ENCODE data around the gene TOX2.

TOX2 gene

DNA sequence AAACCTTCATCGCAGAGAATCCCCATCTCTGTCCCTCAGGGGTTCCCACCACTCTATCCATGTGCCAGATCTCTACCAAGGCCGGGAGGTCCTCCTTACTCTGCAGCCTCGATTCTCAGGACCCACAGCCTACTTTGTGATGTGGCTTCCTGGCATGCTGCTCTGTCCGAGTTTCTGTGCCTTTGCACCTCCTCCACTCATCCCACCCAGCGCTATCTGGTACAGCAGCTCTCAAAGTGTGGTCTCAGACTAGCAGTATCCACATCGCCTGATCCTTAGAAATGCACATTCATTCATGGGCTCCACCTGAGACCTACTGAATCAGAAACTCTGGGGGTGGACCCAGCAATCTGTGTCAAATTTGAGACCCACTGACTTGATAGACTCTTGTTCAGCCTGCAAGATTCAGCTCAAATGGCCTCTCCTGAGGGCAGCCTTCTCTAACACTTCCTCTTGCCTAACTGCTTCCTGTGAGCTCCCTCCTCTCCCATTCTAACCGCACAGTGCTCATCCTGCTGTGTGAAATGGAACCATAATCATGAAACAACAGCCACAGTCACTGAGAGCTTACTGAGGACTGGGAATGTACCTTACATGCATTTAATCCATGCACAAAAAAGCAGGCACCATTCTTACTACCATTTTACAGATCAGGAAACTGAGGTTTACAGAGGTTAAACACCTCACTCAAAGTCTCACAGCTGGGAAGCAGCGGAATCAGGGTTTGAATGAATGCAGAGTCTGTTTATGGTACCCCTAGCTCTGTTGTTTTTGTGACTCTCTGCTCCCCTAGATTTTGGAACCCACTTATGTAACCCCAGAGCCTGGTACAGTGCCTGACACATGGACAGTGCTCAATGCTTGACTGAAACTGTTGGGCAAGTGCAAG lies 202.9 kb downstream of the TOX2 start:
- DNase-seq (ENCODE audit: low spot score), result no peak
- TF ChIP-seq, protein P1, sequence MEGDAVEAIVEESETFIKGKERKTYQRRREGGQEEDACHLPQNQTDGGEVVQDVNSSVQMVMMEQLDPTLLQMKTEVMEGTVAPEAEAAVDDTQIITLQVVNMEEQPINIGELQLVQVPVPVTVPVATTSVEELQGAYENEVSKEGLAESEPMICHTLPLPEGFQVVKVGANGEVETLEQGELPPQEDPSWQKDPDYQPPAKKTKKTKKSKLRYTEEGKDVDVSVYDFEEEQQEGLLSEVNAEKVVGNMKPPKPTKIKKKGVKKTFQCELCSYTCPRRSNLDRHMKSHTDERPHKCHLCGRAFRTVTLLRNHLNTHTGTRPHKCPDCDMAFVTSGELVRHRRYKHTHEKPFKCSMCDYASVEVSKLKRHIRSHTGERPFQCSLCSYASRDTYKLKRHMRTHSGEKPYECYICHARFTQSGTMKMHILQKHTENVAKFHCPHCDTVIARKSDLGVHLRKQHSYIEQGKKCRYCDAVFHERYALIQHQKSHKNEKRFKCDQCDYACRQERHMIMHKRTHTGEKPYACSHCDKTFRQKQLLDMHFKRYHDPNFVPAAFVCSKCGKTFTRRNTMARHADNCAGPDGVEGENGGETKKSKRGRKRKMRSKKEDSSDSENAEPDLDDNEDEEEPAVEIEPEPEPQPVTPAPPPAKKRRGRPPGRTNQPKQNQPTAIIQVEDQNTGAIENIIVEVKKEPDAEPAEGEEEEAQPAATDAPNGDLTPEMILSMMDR (IDR thresholded peaks at IDR 0.05; ENCODE audit: extremely low read depth, insufficient read depth, missing control alignments), result no peak
- in situ Hi-C loops (cut with MboI; ENCODE audit: low pct_unique_long_range_greater_than_20kb, low sequenced_read_pairs, unreplicated experiment), result no loop called here

DNA sequence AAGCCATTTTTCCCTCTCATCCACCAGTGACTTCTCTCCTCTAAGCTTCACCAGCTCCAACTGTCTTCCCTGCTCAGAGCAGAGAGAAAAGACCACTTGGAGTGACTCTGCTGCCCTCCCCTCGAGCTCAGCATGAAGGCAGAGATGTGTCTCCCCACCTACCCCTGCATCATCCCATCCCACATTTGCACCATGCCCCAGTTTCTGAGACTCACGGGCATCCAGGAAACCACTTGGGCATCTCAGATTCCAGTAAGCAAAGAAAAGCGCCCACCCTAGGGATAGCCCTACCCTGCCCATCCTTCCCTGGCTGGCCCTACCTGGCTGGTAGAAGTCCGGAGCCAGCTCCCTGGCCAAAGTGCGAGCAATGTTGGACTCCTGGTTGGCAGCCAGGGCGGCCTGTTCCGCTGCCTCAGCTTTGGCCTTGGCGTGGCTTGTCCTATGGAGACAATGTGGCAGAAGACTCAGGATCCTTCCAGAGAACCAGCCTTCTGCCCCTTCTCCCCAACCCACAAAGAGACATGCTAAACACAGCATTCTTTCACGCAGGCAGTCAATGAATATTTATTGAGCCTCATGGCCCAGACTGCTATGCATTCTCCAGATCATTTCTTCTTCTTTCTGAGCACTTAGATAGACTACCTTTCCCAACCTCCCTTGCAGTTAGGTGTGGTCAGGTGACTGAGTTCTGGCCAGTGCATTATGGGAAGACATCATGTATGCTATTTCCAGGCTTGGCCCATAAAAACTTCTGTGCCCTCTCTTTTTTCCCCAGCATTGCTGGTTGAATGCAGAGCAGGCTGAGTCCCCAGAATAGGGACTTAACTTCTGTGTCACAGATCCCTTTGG lies 203.8 kb downstream of the TOX2 start:
- in situ Hi-C loops (cut with MboI; ENCODE audit: low pct_unique_long_range_greater_than_20kb, low sequenced_read_pairs, unreplicated experiment), result no loop called here
- no peak for DNase-seq (ENCODE audit: low spot score)
- TF ChIP-seq, protein P1 (IDR thresholded peaks at IDR 0.05; ENCODE audit: extremely low read depth, insufficient read depth, missing control alignments), result no peak

Data from GM13977 (cell line).